NOMO-1 (cell line): ENCODE data around the gene COQ8B.

ENCODE experiments used
- DNase-seq, 2 experiments: peaks; one replicate each; lab custom pipeline; 2025; ENCODE audit not compliant: unreplicated experiment in 2 of 2; lab: John Stamatoyannopoulos, UW

COQ8B gene

DNA sequence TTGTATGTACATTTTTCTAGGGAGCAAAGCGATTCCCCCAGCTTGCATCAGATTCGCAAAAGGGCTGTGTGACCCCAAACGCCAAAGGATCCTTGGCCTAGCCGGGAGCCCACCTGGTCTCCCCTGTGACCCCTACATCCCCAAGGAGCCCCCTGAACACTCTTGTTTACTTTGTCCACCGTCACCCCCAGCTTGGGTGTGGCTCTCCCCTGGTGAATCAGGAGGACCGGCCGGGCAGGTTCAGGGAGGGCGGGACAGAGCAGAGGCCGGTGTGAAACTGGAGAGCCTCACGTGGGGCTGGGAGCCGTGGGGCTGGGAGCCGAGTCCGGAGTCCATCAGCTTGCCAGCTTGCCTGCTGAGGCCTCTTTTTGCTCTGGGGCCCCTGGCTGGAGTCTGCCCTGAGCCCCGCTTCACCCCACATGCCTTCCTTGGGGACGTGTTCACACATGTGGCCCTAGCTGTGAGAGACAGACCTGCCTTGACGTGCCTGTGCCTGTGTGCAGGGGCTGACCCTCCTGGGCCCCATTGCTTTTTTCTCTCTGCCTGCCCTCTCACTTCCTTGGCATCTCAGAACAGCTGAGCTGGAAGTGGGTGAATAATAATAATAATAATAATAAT is 2.2 kb upstream of the COQ8B start:
- no peak for DNase-seq

DNA sequence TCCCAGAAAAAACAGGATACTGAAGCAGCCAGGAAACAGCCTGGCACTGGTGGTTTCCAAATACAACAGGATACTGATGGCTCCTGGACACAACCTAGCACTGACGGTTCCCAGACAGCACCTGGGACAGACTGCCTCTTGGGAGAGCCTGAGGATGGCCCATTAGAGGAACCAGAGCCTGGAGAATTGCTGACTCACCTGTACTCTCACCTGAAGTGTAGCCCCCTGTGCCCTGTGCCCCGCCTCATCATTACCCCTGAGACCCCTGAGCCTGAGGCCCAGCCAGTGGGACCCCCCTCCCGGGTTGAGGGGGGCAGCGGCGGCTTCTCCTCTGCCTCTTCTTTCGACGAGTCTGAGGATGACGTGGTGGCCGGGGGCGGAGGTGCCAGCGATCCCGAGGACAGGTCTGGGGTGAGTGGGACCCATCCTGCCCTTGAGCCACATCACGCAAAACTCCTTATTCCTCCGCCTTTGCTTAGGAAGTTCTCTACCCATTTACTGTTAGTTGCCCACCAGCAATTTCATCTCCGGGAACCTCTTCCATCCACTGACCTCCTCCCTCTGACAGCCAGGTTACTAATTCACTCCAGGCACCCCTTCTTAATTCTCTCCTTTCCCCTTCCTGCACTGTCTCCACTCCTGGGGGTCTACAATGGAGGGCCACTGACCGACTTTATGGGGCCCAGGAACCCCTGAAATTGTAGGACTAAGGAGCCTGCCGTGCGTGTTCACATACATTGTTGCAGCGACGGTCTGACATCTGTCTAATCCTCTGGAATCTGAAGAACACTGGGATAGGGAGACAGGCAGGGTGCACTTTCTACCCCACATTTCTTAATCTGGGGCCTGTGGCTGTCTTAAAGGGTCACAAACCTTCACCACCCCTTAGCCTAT is 1.4 kb upstream of the COQ8B start:
- DNase-seq = no peak

DNA sequence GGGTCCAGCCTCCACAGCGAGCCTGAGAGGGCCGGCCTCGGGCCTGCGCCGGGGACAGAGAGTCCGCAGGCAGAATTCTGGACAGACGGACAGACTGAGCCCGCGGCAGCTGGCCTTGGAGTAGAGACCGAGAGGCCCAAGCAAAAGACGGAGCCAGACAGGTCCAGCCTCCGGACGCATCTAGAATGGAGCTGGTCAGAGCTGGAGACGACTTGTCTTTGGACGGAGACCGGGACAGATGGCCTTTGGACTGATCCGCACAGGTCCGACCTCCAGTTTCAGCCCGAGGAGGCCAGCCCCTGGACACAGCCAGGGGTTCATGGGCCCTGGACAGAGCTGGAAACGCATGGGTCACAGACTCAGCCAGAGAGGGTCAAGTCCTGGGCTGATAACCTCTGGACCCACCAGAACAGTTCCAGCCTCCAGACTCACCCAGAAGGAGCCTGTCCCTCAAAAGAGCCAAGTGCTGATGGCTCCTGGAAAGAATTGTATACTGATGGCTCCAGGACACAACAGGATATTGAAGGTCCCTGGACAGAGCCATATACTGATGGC is 716 bp upstream of the COQ8B start:
- no peak for DNase-seq

GRCh38 chr19:40716031-40716481 is 630 bp downstream of the COQ8B start:
- no peak for DNase-seq

- peak; percentile 85 to 87 for DNase-seq
Observed at GRCh38 chr19:40714441-40715299, 2.0 kb downstream of the COQ8B start.

GRCh38 chr19:40713939-40714338 is 2.7 kb downstream of the COQ8B start:
- no peak for DNase-seq

DNA sequence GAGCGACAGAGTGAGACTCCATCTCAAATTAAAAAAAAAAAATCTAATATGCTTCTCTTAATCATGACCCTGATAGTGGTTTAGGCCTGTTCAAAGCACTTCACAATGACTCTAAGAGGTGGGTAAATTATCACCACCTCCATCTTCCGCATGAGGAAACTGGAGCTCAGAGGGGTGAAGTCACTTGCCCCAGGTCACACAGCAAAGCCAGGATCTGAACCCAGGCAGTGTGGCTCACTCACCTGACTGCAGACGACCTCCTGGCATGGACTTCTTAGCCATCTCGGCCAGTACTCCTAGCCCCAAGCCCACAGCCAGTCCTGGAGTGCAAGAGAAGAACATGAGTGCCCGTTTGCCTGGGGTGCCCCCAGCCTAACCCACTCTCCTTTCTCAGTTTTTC is 6.9 kb downstream of the COQ8B start:
- DNase-seq = no peak

DNA sequence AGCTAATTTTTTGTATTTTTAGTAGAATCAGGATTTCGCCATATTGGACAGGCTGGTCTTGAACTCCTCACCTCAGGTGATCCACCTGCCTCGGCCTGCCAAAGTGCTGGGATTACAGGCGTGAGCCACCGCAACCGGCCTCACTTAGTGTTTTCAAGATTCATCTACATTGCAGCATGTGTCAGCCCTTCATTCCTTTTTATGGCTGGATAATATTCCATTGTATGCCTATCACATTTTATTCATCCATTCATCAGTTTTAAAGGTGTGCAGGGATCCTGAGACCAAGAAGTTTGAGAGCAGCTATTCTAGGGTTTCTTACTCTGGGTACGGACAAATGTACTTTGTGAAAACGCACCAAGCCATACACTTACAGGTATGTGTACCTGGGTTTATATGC is 9.1 kb downstream of the COQ8B start:
- no peak for DNase-seq

GRCh38 chr19:40705950-40706619 is 10.6 kb downstream of the COQ8B start:
- no peak for DNase-seq

GRCh38 chr19:40705362-40705651 is 11.4 kb downstream of the COQ8B start:
- no peak for DNase-seq

GRCh38 chr19:40704491-40705361 is 12.0 kb downstream of the COQ8B start:
- DNase-seq = no peak

DNA sequence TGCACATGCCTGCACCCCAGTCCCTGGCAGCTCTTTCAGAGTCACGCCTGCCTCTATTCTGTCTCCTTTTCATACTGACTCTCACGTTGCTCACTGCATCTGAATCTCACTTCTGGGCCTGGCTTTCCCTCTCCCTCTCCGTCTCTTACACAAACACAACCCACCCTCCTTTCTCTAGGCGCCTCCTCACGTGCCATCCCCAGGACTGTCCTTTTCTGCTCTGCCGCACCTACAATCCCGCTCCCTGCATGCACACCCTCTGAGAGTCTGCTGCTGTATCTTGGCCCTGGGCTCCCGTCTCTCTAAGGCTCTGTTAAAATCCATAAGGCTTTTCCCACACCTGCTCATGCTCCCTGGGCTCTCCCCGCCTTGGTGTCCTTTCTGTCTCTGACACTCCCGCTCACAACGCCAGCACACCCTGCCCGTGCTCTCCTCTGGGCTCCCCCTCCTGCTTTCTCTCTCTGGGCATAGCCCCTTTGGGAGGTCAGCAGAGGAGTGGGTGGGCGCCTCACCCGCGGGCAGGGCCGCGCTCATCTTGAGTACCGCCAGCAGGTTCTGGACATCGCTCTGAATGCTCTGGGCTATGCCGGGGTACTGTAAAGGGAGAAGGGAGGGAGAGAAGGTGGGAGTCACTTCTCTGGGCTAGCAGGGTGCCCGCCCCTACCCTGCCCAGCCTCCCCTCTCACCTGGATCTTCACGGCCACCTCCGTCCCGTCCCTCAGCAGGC is 13.5 kb downstream of the COQ8B start:
- no peak for DNase-seq

GRCh38 chr19:40702337-40703012 is 14.2 kb downstream of the COQ8B start:
- DNase-seq = no peak

DNA sequence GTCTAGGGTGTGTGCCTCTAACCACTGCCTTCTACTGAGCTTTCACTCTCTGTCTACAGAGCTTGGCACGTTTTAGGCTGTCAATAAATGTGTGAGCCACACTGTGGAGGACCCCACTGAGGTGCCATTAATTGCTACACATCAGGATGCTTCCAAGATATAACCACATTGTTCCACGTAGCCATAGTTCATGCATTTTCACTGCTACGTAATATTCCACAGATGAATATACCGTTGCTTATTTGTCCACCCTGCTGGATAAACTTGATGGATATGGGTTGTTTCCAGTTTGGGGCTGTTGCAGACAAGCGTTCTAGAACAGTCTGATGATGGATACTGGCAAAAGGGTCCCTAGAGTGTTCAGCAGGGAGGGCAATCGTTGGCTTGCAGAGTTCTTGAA is 14.9 kb downstream of the COQ8B start:
- no peak for DNase-seq

DNA sequence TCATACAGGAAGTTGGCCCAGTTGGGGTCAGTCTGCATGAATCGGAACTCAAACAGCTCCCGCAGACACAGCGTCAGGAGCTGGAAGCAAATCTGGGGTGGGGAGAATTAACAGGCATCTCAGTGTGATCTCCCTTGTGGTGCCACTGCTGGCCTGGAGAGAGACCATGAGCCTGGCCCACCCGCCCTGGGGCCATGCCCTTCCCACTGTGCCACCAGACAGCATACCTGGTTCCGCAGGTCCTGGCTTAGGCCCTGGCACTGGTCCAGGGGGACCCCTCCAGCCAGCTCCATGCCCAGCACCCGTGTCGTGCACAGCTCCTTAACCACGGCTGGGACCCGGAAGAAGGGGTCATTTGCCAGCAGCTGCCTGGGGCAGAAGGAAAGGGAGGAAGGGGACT is 16.6 kb downstream of the COQ8B start:
- DNase-seq = no peak

GRCh38 chr19:40697007-40697406 is 19.7 kb downstream of the COQ8B start:
- DNase-seq = no peak

DNA sequence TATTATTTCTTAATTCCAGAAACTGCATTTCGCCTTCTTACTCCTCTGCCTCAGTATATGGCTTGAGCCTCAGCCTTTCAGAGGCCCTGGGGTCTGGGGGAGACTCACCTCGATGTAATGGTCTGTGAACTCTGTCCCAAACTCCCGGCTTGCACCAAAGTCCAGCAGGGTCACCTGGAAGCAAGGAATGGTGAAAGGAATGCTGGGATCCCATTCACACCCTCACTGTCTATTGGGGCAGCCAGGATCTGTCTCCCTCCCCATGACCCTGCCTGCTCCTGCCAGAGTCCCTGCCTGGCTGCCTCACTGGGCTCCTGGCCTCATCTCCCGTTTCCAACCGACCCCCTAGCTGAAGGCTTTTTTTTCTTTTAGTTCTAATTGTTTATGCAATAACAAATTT is 20.8 kb downstream of the COQ8B start:
- no peak for DNase-seq

GRCh38 chr19:40693896-40694295 is 22.8 kb downstream of the COQ8B start:
- no peak for DNase-seq
